Stimulated activated CD4-positive, alpha-beta T cell treated with anti-CD3 and anti-CD28 coated beads, Interleukin-1b, Interleukin-23, amount 100 ng/mL, for 24 hours (primary cell): ENCODE data around the gene SHISA6.

Experiments
- DNase-seq, 4 experiments: peaks; one replicate each; pipeline ENCODE4 v3.0.0-alpha.2; 2020; ENCODE audit warnings: low read depth in 4 of 4, low spot score in 1 of 4

The SHISA6 gene

DNA sequence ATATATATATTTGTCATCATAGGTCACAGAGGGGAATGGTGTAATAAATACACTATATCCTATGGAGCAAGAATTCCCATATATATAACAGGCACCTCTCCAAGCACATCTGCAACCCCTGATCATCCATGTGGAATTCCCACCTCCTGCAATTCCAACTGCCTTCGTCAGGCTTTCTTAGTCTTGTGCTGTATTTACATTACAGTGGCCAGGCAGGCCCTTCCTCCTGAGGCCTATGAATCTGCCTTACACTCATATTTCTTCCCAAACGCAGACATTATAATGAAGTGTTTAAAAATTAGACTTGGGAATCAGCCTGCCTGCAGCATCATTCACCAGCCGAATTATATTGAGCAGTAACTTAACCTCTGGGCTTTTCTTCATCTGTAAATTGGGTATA lies 338.0 kb downstream of the SHISA6 start:
- no peak for DNase-seq

DNA sequence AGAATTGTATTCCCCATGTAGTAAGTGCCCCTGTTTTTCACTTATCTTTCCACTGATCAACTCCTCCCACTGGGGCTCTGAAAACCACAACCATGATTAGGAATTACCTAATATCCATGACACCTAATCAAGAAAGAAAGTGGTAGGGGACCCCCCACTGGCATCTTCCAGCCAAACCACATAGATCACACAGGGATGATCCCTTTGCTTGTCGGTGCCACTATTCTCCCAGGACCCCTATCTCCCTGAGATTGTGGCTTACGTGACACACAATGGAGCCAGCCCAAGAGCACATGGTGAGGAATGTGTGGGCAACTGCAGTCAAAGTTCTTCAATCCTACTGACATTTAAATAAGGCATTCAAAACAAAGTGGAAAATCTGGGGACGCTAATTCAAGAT lies 339.7 kb downstream of the SHISA6 start:
- DNase-seq: no peak

DNA sequence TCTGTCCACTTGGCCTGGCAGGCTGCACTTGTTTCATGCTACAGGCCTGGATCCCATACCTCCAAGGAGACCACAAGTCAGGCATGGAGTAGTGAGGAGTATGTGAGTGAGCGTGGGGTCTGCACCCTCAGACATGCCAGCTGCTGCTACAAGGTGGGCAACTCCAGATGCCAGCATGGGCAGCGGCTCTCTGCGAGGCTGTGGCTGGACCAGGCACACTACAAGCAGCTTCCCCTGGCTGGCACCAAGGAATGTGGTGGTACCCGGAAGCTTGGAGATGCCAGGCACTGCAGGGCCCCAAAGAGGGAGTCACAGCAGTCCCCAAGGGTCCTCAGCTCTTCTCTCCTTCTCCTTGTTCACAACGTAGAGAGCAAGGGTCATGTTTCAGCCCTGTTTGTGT lies 341.2 kb downstream of the SHISA6 start:
- DNase-seq: no peak

DNA sequence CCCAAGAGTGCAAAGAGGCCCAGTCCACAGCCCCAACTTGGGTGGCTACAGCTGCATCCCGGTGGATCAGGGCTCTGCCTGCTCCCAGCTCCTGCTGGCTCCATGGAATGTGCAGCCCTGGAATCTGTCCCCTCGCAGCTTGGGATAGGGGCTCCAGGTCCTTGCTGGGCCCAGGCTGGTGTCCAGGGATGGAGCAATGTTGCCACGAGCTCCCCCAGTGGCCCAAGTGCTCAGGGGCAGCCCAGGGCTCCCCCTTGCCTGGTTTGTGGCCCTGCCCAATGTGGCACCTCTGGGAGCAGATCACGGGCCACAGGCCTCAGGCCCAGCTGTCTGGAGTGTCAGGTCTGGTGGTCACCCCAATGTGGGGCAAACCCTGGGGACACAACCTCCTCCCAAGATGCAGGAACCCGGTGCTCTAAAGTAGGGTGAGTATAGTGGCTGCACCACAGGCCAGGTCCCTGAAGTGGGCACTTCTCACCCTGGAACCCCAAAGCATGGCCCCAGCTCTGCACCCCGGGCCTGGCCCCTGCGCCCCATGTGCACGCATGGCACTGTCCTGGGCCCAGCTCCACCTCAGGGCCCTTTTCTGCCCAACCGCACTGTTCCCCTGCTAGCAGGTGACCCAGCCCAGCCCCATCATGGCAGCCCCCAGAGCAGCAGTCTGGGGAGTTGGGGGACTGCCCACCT lies 342.4 kb downstream of the SHISA6 start:
- DNase-seq: no peak

DNA sequence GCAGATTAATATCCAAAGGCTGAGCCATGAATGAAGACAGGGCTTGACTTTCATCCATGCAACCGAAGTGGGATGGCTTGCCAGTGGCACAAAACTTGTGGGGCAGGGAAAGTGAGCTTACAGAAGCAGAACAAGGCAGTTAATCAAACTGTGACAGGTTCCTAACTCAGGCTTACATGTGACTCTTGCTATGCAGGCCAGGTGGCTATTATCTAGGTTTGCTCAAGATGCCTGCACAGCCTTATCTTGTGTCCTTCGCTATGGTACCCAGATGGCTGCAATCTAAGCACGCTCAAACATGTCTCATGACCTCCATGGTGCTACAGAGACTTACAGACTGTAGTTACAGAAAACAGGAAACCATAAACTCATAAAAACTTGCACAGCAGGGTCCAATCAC lies 348.7 kb downstream of the SHISA6 start:
- no peak for DNase-seq

DNA sequence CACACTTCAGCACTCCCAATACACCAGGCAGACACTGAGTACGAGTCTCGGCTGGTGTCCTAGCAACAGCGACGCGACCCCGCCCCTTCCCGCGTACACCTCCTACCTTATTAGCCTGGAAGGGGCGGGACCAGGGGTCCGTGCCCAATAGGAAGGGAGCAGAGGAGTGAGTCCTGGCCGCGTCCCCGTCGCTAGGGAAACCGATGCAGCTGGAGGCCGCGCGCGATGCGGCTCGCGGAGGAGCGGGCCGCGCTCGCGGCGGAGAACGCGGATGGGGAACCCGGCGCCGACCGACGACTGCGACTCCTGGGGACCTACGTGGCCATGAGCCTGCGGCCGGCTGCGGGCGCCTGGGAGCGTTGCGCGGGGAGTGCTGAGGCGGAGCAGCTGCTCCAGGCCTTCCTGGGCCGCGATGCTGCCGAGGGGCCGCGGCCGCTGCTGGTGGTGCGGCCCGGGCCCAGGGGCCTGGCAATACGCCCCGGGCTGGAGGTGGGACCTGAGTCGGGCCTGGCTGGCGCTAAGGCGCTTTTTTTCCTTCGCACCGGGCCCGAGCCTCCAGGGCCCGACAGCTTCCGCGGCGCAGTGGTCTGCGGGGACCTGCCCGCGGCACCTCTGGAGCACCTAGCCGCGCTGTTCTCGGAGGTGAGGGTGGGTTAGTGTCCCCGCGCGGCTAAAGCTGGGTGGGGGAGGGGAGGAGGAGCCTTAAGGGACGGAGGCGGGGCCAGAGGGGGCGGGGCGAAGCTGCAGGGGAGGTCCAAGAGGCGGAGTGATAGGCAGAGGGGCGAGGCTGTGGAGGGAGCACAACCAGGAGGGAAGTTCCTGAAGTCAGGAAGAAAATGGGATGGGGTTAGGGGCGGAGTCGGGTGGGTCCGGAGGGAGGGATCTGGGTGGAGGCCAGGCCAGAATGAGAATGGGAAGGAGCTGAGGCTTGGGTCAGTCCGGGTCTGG lies 357.5 kb downstream of the SHISA6 start, which contains the start of gene DNAH9:
TSS of gene DNAH9 (plus strand) at position 197 of the 948 bp plus-strand sequence. CDS start at position 226, 29 bp downstream.
- peak in 2 of 4 experiments; percentile 2 to 30 for DNase-seq

DNA sequence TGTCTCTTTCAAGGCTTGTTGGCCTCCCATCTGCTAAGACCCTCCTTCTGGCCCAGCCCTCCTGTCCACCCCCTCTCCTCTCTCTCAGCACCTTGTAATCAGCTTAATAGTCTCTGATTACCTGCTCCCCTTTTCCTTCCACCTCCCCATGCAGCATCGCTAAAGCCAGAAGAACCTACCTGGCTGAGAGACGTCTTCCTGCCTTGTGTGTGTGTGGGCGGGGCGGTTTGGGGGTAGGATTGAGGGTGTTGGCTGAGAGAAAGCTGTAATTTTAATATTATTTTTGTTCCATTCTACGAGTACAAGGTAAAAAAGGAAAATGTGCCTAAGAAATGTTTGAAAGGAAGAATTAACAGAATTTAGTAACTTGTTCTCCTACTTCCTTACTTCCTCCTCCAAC lies 360.6 kb downstream of the SHISA6 start:
- DNase-seq: no peak

DNA sequence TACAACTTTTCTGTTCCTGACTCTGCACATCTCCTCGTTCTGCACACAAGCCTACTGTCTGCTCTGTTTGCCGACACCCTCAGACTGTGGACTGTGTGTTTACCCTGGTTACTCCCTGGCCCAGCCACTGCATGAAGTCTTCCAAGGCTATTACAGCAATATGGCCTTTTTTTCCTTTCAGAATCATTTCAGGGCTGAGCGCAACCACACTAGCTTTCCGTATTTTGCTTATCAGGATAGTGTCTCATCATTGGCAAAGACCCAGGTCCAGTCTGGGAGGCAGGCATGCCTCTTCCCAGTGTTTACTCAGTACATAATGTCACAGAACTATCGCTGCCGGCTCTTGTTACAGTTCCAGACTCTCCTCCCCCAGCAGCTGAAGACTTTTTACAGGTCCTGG lies 367.4 kb downstream of the SHISA6 start:
- no peak for DNase-seq

DNA sequence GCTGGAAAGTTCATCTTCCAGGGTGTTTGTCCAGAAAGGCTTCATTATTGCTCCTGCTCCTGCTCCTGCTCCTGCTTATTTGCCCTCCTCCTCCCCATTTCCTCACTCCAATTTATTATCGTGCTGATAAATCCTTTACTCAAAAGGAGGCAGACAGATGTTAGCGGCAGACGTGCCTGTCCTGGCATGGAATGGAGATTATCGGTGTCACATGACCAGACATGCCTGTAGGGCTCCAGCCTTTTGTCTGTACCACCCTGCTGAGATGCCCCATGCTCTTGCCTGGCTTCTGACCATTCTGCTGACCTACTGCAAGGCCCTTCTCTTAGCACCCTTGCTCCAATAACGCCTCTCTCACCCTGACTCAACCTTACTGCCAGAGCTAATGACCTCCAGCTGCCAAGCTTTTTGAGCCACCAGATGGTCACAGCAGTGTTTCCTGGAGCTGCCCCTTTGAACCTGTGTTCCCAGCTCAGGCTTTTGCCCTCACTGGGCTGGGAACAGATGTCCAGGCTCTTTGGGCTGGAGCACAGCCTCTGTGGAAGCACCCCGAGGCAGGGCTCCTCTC lies 370.1 kb downstream of the SHISA6 start:
- no peak for DNase-seq

DNA sequence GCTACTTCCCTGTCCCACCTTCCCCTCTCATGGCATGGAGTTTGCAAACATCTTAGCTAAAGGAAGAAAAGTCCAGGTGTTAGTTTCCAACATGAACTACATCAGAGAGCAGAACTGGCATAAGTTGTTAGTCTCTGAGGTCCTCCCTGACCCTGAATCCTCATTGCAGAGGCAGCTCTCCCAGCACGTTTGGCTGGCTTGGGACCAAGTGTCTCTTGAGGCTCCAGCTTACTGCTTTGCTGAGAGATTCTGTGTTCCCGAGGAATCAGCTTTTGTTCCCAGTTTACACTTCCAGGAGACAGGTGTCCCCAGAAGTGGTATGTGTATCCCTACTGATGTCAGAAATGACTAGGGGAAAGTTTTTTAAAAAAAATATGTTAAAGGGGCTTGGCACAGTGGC lies 371.9 kb downstream of the SHISA6 start:
- DNase-seq: no peak
